Right cardiac atrium (tissue), 5 donors: ENCODE measurements around the gene SLC6A6. TPM values are rescaled to one million over a fixed set of nuclear protein-coding genes. Genes with fewer than 3 reads are reported as not detected.
A peak's percentile ranks its signal among the peaks of the same experiment; 100 is the strongest.

Experiments
- ATAC-seq, 2 donors: fragments of 200-7000 bp; cut with Tn5 transposase; one replicate each; pipeline versions ENCODE4 v1.8.0 to v1.9.1; 2020; ENCODE audit warnings: moderate library complexity in 2 of 2, mild to moderate bottlenecking in 1 of 2
- DNase-seq, 3 donors: peaks; one replicate each; pipeline ENCODE4 v3.0.0-alpha.2; 2020
- H3K27ac ChIP-seq: one replicate; pipeline ENCODE4 v1.5.1; 2013; ENCODE audit warnings: mild to moderate bottlenecking, low read length, control low read depth, moderate library complexity
- H3K27me3 ChIP-seq: one replicate; pipeline ENCODE4 v1.6.1; 2013; ENCODE audit not compliant: control insufficient read depth, insufficient read depth
- H3K4me1 ChIP-seq: one replicate; pipeline ENCODE4 v1.6.1; 2013; ENCODE audit warnings: low read length; ENCODE audit not compliant: control insufficient read depth, insufficient read depth
- H3K4me3 ChIP-seq: one replicate; pipeline ENCODE4 v1.5.1; 2013; ENCODE audit warnings: low read length, control low read depth
- H3K9me3 ChIP-seq: one replicate; pipeline ENCODE4 v1.6.1; 2013; ENCODE audit warnings: low read length; ENCODE audit not compliant: control insufficient read depth
- WGBS: extraction: QIAGEN DNeasy Blood & Tissue Kit; methylation state at CpG from one replicate; pipeline ENCODE4 v1.1.7; 2013; 5-methylcytosine and 5-hydroxymethylcytosine counted together
- intact Hi-C, 4 donors: fragments of 100-400 bp; cut with DNase I; formaldehyde crosslinking; loops; one replicate each; pipeline versions ENCODE4 v1.11.0 to v1.14.0; 2022 to 2023
- long read RNA-seq, 4 donors: library from polyadenylated mRNA; unstranded; transcript quantifications; one replicate each; pipeline ENCODE4 v2.0.0, GENCODE V29; 2020 to 2021
- polyA plus RNA-seq: library from polyadenylated mRNA; stranded (reverse); fragments of 200-250 nt; gene quantifications from one replicate; pipeline ENCODE4 v1.2.3, GENCODE V29; 2013
- total RNA-seq, 4 donors: library from RNA; stranded (reverse); fragmentation: NEBNext Ultra II Directional; extraction: Animal tissue kit (Norgen Biotek cat#: 25700); gene quantifications; one replicate each; pipeline ENCODE4 v1.2.1, GENCODE V29; 2021
- donor health status: healthy with polysubstance abuse.
- donor health status: DM: no; HTN: yes; CAD: no.
- donor health status: DM: no; HTN: no; CAD: no.
- donor health status: DM: no; HTN: yes; CAD: no; lungs with severe emphysema.
- donor health status: DM: yes; HTN: yes; CAD: no.

Gene SLC6A6
- 100 to 1,000 TPM in 1 of 4 donors, 10 to 100 TPM in 3; 21.3 to 106 (median 38.4) TPM for total RNA-seq
- 23.7 TPM for polyA plus RNA-seq
- long read RNA-seq, donor 1, full-length matches to known transcripts, result 6 of 51 reads
- long read RNA-seq, donor 1, partial matches to known transcripts, result 4 of 51 reads
- long read RNA-seq, donor 1, other reads (novel, unspliced or antisense), result 41 of 51 reads
- long read RNA-seq, donor 2, full-length matches to known transcripts, result 4 of 8 reads
- long read RNA-seq, donor 2, partial matches to known transcripts, result 0 of 8 reads
- long read RNA-seq, donor 2, other reads (novel, unspliced or antisense), result 4 of 8 reads
- long read RNA-seq, donor 3, full-length matches to known transcripts, result 19 of 201 reads
- long read RNA-seq, donor 3, partial matches to known transcripts, result 65 of 201 reads
- long read RNA-seq, donor 3, other reads (novel, unspliced or antisense), result 117 of 201 reads
- long read RNA-seq, donor 4, full-length matches to known transcripts, result 2 of 13 reads
- long read RNA-seq, donor 4, partial matches to known transcripts, result 1 of 13 reads
- long read RNA-seq, donor 4, other reads (novel, unspliced or antisense), result 10 of 13 reads

- DNase-seq (peak; percentile 94 to 99 (median 97)), ATAC-seq (peak; percentile 84 to 90)
- intact Hi-C loops, result loop anchor here in 3 of 4 donors (10.0 kb wide), 2 partner anchors 52 to 62 kb away; no protein-coding TSS in a partner anchor
- H3K4me3 ChIP-seq, result peak within 1 kb of the TSS; percentile 78
- WGBS, result under 1% methylated on average over 59 of the region's 59 CpGs
- H3K9me3 ChIP-seq, result no peaks in the 10 kb centered on the region
- no peaks in the 10 kb centered on the region for H3K27me3 ChIP-seq
- H3K27ac ChIP-seq, result peak within 1 kb of the TSS; percentile 95
- H3K4me1 ChIP-seq, result peaks cover 11% of the 10 kb centered on the region
These were observed at the start of gene SLC6A6 for GRCh38 chr3:14402304-14402811. SLC6A6 (plus strand) TSS chr3:14402606; CDS start chr3:14443635, 41,029 bp downstream.

GRCh38 chr3:14353502-14353901, 48.9 kb upstream of the SLC6A6 start:
- no peak overlapping the region for H3K4me3 ChIP-seq
- no peaks in the 10 kb centered on the region for H3K9me3 ChIP-seq
- H3K4me1 ChIP-seq, result no peaks in the 10 kb centered on the region
- DNase-seq (no peak), ATAC-seq (no peak)
- H3K27me3 ChIP-seq, result no peaks in the 10 kb centered on the region
- H3K27ac ChIP-seq, result no peak overlapping the region
- 89% methylated on average over 1 of the region's 1 CpG for WGBS
- intact Hi-C loops, result no loop called here

- H3K4me3 ChIP-seq, result no peak overlapping the region
- ATAC-seq, result no peak
- H3K9me3 ChIP-seq, result no peaks in the 10 kb centered on the region
- no peaks in the 10 kb centered on the region for H3K4me1 ChIP-seq
- H3K27ac ChIP-seq, result no peak overlapping the region
- intact Hi-C loops, result no loop called here
- no peaks in the 10 kb centered on the region for H3K27me3 ChIP-seq
- DNase-seq, result peak in 1 of 3 donors; percentile 3
- 72% methylated on average over 1 of the region's 1 CpG for WGBS
These were observed 44.9 kb upstream of the SLC6A6 start for GRCh38 chr3:14357463-14357862.

GRCh38 chr3:14358426-14359211, 43.8 kb upstream of the SLC6A6 start:
- ATAC-seq, result peak; percentile 64 to 87
- Histone ChIP-seq H3K4me3 (no peak overlapping the region), H3K27ac (no peak overlapping the region), H3K9me3 (no peaks in the 10 kb centered on the region), H3K4me1 (no peaks in the 10 kb centered on the region), H3K27me3 (no peaks in the 10 kb centered on the region)
- intact Hi-C loops, result no loop called here
- DNase-seq, result peak; percentile 63 to 92 (median 89)
- 47% methylated on average over 26 of the region's 26 CpGs for WGBS

GRCh38 chr3:14359348-14359747, 43.1 kb upstream of the SLC6A6 start:
- Histone ChIP-seq H3K27me3 (no peaks in the 10 kb centered on the region), H3K27ac (no peak overlapping the region), H3K4me1 (no peaks in the 10 kb centered on the region), H3K4me3 (no peak overlapping the region), H3K9me3 (no peaks in the 10 kb centered on the region)
- ATAC-seq, result no peak
- intact Hi-C loops, result no loop called here
- 94% methylated on average over 3 of the region's 3 CpGs for WGBS
- no peak for DNase-seq

- 72% methylated on average over 14 of the region's 14 CpGs for WGBS
- intact Hi-C loops, result no loop called here
- no peaks in the 10 kb centered on the region for H3K27me3 ChIP-seq
- DNase-seq, result peak in 1 of 3 donors; percentile 12
- no peaks in the 10 kb centered on the region for H3K4me1 ChIP-seq
- no peak overlapping the region for H3K4me3 ChIP-seq
- ATAC-seq, result no peak
- H3K9me3 ChIP-seq, result no peaks in the 10 kb centered on the region
- no peak overlapping the region for H3K27ac ChIP-seq
These were observed 42.1 kb upstream of the SLC6A6 start for GRCh38 chr3:14360123-14360881.

- no peaks in the 10 kb centered on the region for H3K9me3 ChIP-seq
- ATAC-seq, result no peak
- 93% methylated on average over 8 of the region's 8 CpGs for WGBS
These were observed 41.2 kb upstream of the SLC6A6 start for GRCh38 chr3:14361068-14361677.

GRCh38 chr3:14362890-14363289, 39.5 kb upstream of the SLC6A6 start:
- Histone ChIP-seq H3K4me3 (no peak overlapping the region), H3K9me3 (no peaks in the 10 kb centered on the region), H3K4me1 (no peaks in the 10 kb centered on the region), H3K27ac (no peak overlapping the region), H3K27me3 (no peaks in the 10 kb centered on the region)
- intact Hi-C loops, result no loop called here
- 88% methylated on average over 3 of the region's 3 CpGs for WGBS
- ATAC-seq, result no peak
- no peak for DNase-seq

More at GRCh38 chr3:14361068-14361677, 41.2 kb upstream of the SLC6A6 start:
- no peak overlapping the region for H3K27ac ChIP-seq
- intact Hi-C loops, result no loop called here
- no peaks in the 10 kb centered on the region for H3K27me3 ChIP-seq
- H3K4me3 ChIP-seq, result no peak overlapping the region
- peak in 1 of 3 donors; percentile 13 for DNase-seq
- no peaks in the 10 kb centered on the region for H3K4me1 ChIP-seq

GRCh38 chr3:14363379-14363778, 39.0 kb upstream of the SLC6A6 start:
- no peak for DNase-seq
- no peaks in the 10 kb centered on the region for H3K4me1 ChIP-seq
- no peak overlapping the region for H3K27ac ChIP-seq
- no peak overlapping the region for H3K4me3 ChIP-seq
- ATAC-seq, result no peak
- intact Hi-C loops, result no loop called here
- no peaks in the 10 kb centered on the region for H3K9me3 ChIP-seq
- no peaks in the 10 kb centered on the region for H3K27me3 ChIP-seq
- WGBS, result 85% methylated on average over 3 of the region's 3 CpGs

GRCh38 chr3:14363991-14364390, 38.4 kb upstream of the SLC6A6 start:
- DNase-seq (peak in 1 of 3 donors; percentile 20), ATAC-seq (no peak)
- H3K4me1 ChIP-seq, result no peaks in the 10 kb centered on the region
- 50% methylated on average over 5 of the region's 5 CpGs for WGBS
- intact Hi-C loops, result no loop called here
- H3K27me3 ChIP-seq, result no peaks in the 10 kb centered on the region
- no peaks in the 10 kb centered on the region for H3K9me3 ChIP-seq
- no peak overlapping the region for H3K4me3 ChIP-seq
- H3K27ac ChIP-seq, result no peak overlapping the region
